ENCODE results near the gene TWIST2.

The TWIST2 gene

GRCh38 chr2:238859636-238860347, 11.9 kb downstream of the TWIST2 start:
- DNase-seq, result no peak

DNA sequence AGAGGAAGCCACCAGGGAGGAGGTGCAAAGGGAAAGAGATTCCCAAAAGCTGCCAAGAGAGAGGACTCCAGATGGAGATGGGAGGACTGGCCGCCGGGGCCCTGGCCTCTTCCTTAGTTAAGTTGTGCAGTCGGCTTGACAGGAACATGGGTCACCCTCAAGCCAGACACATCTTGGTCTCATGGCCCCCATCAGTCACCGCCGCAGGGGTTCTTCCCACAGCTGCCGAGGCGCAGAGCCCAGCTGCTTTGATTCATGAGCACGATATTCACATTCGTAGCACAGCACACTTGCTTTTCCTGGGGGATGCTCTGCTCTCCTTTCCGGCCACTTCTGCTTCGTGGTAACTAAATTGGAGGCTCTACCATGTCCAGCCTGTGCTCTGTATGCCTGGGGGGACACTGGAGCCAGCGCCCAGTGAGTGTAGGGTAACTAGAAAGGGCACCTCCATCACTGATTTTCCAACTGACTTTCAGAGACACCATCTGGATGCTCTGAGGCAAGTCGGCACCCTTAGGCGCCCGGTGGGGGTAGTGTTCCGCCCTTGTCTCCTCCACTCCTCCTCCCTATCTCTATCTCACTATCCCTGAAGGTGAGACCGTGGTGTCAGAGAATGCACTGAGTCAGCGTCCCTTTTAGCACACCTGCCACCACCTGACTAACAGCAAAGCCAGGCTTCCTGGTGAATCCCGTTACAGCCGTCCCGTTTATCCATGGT, 13.3 kb downstream of the TWIST2 start:
- DNase-seq, result no peak

DNA sequence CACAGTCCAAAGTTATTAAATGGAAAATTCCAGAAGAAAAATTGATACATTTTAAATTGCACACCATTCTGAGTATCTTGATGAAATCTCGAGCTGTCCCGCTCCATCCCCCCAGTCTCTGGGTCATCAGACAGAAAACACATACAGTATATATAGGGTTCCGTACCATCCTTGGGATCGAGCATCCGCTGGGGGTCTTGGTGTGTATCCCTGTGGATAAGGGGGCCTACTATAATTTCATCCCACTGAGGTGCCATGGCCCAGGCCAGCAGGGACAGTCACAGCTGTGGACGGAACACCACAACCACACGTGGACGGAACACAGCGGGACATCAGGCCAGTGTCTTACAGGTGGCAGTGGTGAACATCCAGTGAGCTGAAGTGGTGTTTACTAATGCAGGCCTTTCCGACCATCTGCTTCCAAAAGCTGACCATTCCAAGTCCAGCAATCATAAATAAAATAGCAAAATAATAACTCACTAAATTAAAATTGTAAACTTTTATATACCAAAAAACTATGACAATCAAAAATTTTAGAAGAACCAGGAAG, 14.0 kb downstream of the TWIST2 start:
- DNase-seq, result no peak

- DNase-seq, result no peak
Measured at GRCh38 chr2:238862701-238863100, 14.8 kb downstream of the TWIST2 start.

- DNase-seq, result no peak
Measured at GRCh38 chr2:238863231-238863630, 15.3 kb downstream of the TWIST2 start.

DNA sequence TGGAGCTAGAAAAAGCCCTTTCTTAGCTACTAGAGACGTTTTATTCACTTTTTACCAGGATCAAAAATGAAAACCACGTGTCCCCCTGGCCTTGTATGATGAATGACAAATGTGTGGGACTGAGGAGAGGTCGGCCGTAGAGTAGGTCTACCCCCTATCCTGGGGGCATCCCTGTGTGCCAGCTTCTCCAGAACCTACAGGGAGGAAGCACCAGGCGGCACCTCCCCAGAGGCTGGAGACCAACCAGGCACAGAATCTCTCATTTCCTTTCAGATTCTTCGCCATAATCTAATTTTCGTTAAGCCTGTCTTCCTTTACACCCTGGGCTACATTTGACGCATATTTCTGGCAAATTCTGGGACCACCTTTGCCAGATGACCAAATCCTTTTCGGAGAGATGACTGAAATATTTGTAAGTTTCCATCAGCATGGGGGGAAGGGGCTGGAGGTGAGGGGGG, 15.9 kb downstream of the TWIST2 start:
- no peak for DNase-seq

GRCh38 chr2:238864207-238865014, 16.5 kb downstream of the TWIST2 start:
- no peak for DNase-seq

DNA sequence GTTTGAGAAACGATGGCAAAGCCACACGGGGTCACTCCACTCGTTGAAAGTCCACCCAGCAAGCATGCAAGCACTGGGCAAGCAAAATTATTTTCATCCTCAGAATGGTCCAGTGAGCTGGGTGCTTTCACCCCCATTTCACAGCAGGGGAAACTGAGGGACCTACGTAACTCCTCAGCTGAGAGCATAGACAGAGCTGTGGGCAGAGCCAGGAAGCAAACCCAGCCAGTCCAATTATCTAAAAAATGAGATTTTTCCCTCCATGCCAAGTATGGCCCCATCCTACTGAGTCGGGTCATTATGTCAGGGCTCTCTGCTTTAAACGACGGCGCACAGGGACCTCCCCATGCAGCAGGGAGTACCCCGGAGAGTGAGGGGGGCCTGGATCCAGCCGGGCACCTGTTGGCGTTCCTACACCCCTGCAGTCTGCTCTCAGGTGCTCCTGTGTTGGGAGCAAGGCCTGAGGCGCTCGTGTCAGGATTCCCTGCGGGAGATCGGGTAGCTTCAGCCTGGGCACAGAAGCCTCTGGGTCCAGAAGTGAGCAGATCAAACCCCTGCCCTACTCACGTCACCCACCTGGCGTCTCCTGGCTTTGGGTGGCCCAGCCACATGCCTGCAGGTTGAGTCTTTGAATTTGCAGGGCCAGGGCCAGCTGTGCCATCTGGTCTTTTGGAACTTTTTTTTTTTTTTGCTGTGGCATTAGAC, 17.3 kb downstream of the TWIST2 start:
- no peak for DNase-seq

- no peak for DNase-seq
Measured at GRCh38 chr2:238865744-238866355, 18.0 kb downstream of the TWIST2 start.

GRCh38 chr2:238866656-238867277, 18.9 kb downstream of the TWIST2 start:
- no peak for DNase-seq

DNA sequence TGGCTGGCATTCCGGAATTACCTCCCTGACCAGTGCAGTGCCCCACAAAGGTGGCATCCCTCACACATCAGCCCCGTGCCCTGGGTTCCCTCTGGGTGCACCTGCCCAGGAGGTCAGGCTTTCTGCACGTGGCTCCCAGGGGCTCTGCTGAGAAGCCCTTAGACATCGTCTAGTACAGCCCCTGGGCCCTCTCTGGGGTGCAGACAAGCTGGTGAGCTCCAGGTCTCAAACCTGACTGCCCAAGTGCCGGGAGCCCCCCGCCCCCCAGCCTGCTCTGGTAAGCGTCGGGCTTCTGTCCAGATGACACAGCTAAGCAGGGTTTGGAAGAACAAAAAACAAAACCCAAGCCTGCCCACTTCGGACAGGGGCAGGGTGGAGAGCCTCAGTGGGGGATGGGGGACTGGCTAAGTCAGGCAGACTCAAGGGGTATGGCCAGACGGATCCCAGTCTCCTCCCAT, 20.2 kb downstream of the TWIST2 start:
- no peak for DNase-seq

- no peak for DNase-seq
Measured at GRCh38 chr2:238868616-238869292, 20.9 kb downstream of the TWIST2 start.

- no peak for DNase-seq
Measured at GRCh38 chr2:238869293-238870124, 21.6 kb downstream of the TWIST2 start.

DNA sequence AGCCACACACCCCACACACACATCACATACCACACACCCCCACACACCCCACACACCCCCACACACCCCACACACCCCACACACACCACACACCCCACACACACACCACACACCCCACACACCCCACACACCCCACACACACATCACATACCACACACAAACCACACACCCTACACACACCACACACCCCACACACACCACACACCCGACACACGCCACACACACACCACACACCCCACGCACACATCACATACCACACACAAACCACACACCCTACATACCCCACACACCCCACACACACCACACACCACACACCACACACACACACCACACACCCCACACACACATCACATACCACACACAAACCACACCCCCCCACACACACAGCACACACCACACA, 22.4 kb downstream of the TWIST2 start:
- no peak for DNase-seq

DNA sequence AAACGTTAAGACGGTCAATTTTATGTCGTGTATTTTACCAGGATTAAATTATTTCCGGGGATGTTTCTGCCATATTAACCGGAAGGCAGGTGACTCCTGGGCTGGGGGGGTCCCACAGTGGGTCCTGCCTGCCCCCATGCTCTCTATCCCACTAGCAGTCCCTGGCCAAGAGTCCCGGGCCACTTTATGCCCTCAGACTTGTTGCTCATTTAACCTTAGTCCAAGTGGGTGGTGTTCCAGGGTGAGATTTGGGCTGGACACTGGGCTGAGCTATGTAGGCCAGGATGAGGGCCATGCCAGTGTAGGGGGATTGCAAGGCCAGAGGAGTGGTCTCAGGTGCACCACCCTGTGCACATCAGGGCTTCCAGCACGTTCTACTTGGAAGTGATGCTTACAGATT, 24.1 kb downstream of the TWIST2 start:
- no peak for DNase-seq

GRCh38 chr2:238872628-238873380, 24.9 kb downstream of the TWIST2 start:
- DNase-seq, result no peak

- no peak for DNase-seq
Measured at GRCh38 chr2:238873381-238873801, 25.5 kb downstream of the TWIST2 start.

- DNase-seq, result no peak
Measured at GRCh38 chr2:238873841-238874240, 26.0 kb downstream of the TWIST2 start.

Measured in stimulated activated naive CD4-positive, alpha-beta T cell (primary cell).